NCI-H2081 (cell line): ENCODE results near the gene ARMC2.

ENCODE experiments used
- DNase-seq, 2 experiments: peaks; one replicate each; lab custom pipeline; 2025; lab: John Stamatoyannopoulos, UW

The ARMC2 gene

GRCh38 chr6:109019911-109020310 is 171.7 kb downstream of the ARMC2 start:
- DNase-seq = no peak

DNA sequence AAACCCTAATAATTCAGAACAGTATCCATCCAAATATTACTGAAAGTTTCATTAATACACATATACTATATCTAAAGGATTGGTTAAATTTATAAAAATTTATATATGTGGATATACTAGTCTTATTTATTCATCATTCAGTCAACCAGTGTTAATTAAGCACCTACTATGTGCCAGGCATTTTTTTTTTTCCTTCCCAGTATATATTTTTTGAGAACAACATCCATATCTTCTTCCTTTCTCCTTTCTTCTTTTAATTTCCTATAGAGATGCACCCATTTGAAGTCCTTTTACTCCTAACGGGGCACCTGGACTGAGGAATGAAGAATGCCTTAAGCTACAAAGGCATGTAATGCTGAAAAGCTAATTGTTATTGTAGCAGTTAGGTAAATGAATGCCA is 173.6 kb downstream of the ARMC2 start:
- DNase-seq = no peak

- DNase-seq = no peak
These were observed 175.2 kb downstream of the ARMC2 start for GRCh38 chr6:109023356-109023925.
